GM19035 (cell line): ENCODE measurements around the gene LRRC4.
A peak's percentile ranks its signal among the peaks of the same experiment; 100 is the strongest.

ENCODE experiments used
- ATAC-seq: cut with Tn5 transposase; IDR thresholded peaks from one replicate; pipeline ENCODE4 v1.9.1; 2021; ENCODE audit not compliant: unreplicated experiment

The LRRC4 gene

DNA sequence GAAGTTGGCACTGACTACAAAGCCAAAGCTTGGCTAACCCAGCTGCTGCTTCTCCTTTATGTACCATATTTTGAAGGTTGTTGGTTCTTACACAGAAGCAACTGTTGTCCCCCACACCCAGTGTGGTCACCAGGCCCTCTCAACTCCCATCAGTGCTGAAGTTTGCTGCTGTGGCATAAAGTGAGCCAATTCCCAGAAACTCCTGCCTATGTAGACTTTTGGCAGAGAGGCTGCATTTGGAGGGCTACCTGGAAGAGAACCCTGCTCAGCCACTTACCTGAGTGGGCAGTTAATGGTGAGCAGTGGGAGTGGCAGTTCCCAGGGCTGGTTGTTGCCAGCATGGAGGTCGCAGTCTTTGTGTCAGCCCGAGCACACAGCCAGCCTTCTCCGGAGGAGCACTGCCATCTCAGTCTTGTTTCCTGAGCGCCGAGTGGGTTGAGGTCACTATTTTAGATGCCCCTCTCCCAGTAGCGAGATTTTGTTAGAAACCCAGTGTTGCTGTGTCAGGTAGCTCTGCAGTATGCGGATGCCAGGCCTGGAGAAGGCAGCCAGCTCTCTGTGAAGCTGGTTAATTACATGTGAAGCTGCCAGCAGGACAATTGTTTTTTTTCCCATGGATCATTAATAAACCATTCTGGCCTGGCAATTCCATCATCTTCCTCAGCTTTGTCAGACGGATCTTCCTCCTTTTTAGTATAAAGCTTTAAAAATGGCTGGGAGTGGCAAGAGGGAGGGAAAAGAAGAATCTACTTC is 24.5 kb downstream of the LRRC4 start:
- no peak for ATAC-seq

DNA sequence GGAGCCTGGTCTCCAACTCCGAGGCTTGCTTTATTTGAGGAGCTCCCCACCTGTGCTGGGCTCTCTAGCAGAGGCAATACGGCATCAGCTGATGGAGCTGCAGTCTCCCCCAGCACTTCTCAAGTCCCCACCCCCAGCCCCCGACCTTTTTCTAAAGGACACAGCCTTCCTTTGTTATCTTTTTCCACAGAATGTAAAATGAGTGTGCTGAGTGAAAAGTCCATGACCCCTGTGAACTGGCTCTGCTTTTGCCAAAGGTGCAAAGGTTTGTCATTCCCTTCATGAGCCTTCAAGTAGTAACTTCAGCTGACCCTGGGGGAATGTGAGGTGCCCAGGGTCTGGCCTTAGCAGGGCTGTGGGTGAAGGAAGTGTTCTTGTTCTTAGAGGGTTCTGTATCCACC is 25.5 kb downstream of the LRRC4 start:
- no peak for ATAC-seq

DNA sequence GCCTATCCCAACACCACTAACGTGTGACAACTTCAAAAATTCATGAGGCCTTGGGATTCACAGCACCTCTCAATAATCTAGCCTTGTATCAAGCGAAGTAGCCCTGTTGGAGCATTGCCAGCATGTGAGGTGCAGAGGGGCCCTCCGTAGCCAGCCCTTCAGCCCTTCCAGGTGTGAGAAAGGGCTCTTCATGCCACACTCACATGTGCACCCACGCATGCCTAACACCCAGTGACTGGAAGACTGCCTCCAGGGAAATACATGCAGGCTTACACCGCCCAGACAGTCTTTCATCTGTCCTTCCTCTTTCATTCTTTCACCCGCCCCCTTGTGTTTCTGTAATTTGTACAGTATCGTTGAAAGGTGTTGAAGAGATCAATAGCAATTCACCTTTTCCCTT is 26.1 kb downstream of the LRRC4 start:
- no peak for ATAC-seq

DNA sequence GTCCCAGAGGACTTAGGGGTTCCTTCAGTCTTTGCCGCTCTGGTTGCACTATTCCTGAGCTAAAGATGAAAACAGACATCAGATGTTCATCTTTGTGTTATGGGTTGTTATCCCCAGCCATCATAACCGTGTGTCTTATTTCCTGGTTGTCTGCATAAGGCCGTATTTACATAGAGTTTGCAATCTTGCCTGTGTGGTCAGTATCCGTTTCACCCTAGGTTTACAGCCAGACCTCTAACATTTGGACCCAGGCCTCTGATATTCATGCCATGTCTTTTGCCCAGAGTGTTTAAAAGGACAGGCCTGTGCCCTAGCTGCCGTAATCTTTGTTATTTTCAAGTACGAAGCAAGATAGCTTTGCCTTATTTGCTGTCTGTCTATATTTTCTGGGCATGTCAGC is 26.6 kb downstream of the LRRC4 start:
- no peak for ATAC-seq

DNA sequence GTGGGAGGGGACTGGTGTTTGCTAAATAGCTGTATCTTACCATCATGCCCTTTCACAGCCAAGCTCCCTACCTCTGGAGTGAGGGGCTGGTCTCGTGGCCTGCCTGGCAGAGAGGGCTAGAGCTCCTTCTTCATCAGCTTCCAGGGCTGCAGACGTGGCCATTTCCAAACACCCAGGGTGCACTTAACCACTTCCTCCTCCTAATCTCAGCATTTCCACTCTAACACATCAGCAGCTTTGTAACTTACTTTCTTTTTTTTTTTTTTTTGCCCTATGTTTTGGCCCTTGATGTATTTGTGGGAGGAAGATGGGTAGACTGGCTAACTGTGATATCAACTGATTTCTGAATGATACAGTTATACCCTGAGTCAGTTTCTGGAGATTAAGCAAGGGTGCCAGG is 27.4 kb downstream of the LRRC4 start:
- no peak for ATAC-seq

DNA sequence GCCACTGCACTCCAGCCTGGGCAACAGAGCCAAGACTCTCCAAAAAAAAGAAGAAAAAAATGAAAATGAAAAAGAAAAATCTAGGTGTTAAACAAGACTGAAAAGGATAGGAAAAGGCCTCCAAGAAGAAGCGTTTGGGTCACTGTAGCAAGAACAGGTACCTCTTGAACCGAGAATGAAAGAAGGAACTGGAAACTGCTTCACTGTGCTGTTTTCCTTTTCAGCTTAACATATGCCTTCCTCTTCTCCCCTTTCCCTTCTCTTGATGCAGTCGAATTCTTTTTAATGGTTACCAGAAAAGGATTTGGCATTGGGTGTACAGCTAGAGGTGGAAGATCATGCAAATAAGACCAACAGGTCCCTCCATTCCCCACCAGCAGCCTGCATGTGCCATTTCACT is 28.1 kb downstream of the LRRC4 start:
- no peak for ATAC-seq

DNA sequence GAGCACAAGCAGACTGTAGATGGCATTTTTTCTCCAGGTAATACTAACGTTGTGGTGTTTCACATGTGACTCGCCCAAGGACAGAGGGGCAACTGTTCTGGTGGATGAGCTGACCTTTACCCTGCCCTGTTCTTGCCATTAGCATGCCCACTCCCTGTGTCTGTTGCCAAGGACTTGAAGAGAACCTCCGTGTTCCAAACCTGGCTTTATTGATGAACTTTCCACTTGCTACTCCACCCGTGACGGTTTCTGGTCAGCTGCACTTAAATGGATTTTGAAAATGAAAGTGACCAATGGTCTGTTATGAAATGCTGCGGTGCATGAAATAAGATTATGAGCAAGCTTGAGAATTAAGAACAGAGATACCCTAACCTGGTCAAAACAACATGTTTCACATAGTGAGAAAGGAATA is 30.4 kb downstream of the LRRC4 start:
- peak; percentile 73 for ATAC-seq

DNA sequence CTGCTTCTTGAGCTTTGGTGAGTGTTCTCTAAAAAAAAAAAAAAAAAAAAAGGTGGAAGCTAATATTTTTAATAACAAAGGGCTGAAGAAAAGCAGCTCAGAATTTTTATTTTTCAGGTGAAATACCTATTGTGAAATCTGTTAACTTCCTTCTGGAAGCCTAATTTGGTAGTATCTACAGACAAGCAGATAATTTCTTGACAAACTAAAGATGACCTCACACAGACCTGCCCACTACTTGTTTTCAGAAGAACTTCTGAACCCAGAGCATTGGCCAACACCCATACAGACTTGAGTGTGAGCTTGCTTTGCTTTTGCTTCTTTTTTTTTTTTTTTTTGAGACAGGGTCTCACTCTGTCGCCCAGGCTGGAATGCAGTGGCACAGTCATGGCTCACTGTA is 31.2 kb downstream of the LRRC4 start:
- ATAC-seq = no peak

DNA sequence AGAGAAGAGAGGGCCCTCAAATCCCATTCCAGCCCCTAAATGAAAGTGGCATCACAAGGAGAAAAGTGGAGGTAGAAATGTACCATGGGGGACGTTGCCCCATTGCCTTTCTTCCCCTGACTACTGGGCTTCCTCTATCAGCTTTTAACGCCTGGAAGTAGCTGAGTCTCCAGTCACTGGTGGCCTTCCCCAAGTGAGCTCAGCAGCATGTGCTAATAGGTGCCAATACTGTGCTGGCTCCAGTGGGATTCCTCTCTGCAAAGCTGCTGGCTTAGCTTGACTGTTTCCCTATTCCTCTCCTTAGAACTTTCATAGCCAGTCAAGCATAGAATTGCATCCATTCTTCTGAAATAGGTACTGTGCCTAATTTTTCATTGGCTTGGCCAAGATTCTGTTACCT is 32.6 kb downstream of the LRRC4 start:
- ATAC-seq = no peak

DNA sequence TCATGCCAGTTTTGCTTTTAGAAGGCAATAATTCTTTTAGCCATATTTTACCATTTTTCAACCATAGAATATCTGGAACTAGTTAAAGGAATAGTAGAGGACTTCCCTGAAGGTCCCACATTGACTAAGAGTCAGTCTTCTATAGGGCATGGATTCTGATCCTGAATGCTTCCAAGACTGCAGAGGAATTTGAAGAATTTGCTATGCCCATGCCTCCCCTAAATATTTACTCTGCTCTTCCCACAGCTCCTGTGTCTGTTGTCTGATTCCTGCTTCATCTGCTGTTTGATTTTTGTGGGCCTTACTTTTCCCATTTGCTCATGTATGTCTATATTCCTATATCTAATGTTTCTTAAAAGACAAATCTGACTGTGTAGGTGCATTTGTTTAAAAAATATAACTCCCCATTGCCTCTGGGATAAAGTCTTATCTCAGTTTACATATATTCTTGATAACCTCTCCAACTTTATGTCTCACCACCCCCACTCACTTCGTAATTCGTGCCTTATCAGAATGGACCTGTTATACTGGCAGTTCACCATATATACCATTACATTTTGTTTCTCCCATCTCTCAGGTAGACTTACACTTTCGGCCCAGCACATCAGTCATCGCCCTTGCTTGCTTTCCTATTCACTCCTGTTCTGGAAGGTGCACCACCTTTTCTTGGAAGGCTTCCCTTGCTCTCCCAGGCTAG is 33.9 kb downstream of the LRRC4 start:
- no peak for ATAC-seq

DNA sequence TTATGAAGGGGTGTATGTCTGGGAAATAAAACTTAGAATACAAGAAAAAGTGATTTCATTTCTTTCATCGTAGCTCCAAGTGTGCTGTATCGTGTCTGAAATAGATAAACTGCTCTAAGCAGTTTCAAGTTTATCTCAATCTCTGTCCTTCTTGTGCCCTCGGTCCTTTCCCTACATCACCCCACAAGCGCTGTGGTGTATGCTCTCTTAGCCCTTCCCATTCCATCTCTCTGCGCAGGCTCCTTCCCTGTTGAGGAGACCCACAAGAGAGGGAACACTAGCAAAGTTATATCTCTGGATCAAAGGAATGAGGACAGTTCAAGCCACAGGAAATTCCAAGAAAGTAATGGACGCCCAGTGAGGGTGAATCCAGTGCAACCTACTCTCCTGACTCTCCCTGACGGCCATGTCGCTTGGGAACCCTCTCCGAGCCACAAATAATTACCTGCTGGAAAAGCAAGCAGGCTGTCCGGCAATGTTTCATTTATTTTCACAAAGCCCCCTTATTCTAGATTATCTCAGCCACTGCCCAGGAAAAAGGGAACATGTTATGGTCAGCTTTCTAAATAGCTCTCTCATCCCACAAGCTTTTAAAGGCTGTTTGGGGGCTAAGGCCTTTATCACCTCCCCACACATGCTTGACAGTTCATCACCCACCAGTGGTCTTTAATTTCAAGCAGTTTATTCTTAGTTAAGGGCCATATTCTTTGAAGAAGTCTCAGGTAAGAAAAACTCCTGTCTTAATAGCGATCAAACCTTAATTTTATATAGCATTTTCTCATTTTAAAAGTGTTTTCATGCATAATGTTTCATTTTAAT is 34.8 kb downstream of the LRRC4 start:
- ATAC-seq = no peak

DNA sequence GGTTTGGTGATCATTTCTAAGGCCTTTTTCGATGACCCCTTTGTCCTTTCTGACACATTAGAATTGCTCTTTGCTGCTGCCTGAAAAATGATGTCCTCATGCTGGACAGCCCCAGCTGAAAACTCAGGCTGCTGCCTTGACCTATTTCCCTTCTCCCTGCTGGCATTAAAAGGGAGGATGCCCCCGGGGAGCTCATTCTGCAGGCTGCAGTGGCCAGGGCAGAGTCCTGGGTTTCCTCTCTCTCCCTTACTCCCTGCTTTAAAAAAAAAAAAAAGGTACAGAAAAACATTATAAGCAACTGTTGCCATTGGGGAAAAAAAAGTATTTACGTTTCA is 35.4 kb downstream of the LRRC4 start:
- no peak for ATAC-seq

DNA sequence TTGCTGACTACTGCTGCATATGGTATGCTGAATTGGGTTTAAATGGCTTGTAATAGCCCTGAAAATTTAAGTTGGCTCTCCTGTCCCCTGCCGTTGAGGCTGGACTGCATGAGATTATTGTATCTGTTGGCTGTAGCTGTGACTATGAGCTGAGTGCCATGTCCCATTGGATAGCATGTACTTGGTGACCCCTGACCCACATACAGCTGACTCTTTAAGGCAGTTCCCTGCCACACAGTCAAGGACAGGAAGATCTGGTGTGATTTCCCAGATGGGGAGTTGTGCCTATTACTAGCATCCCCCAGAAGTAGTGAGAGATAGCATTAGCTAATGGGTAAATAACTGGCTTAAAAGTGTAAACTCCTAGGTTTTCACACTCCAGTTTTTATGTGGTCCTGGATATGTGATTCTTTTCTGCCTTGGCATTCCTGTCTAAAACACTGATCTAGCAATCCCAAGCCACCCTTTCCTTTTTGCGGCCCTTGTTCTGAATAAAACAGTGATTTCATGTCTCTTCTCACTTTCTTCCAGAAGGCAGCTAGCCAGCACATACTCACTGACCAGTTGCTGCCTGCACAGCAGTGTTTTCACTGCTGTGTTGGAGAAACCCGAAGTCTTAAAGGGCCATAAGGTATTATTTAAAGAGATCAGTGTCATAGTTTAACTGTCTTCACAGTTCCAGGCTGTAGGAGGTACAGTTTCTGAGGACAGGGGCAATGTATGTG is 35.9 kb downstream of the LRRC4 start:
- no peak for ATAC-seq

DNA sequence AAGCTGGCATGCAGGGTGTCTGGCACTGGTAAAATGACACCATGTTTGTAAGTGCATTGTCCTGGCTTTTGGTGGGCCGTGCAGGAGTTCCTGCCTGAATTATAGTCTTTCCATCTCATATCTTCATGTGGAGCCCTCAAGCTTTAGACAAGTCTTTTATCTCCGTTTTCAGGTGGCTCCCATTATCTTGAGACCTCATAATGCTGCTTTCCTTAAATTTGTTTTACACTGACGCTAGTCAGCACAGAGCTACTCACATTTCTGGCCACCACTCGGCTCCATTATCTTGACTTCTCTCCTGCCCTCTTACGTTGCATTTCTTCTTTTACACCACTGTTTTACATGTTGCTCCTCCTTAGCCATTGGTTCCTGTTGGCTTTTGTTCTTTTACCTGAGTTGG is 37.2 kb downstream of the LRRC4 start:
- no peak for ATAC-seq

DNA sequence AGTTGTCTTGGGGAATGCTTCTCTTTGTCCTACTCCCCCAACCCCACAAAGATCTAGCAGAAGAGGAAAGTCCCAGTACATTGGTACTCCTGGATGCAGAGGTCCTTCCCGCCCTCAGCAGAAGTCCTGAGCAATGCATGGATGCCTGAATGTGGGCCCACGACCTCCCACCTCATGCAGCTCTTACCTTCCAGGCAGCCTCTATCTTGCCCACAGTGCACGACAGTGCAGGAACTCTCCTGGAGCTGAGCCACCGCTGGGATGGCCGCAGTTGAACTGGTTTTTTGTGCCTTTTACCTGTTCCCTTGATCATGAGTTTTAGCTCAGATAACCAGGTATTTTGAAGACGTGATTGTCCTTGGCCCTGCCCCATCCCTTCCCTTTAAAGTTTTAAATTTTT is 37.9 kb downstream of the LRRC4 start:
- ATAC-seq = no peak

DNA sequence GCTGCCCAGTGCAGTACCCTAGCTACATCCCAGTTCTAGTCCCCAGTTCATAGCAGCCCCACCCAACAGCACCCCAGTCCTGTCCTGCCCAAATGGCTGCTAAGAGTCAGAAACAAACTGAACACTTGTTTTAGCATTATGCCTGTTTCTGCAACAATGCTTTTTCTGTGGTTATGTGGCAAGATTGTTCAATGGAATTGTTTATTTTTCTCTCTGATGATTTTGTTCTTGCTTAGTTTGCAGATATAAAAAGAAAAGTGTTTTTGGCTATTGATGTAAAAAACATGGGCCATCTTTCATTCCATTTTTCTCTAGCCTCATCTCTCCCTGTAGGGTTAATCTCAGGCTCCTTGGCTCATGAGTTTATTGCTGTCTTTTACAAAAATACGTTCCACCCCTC is 42.5 kb downstream of the LRRC4 start:
- no peak for ATAC-seq

DNA sequence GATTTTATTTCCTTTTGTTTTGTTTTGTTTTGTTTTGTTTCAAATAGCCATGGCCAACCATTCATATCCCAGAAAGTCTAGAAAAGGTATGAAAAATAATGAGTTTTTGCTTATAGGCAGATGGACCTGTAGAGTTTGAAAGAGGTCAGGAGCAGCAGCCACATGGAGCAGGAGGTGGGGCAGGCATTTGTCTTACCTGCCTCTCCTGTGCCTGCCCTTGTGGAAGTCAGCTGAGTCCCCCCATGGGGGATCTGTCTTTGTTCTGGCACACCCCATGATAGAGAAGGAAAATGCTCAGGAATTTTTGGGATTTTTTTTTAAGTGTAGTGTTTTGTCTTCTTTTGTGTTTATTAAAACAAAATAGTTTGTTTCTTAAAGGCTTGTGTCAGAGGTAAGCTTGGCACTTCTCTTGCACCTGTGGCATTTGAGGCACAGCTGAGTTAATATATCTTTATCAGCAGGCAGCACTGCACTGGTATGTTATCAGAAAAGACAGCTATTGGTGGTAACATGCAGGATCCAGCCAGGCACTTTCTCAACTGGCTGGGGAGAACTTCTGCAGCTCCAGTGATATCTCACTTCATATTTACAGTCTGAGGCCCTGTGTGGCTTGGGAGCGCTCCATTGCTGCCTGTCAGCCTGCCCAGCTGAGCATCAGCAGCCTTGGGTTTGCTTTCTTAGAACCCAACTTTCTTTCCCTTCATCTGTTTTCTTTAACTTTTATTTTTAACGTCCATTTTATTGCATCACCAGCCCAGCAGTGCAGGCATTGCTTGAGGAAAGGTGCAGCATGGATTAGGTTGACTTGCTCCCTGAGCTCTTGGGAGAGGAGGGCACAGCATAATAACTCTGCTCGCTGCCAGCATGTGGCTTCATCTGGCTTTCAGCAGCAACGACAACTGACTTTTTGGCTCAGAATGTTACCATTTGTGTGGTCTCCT is 44.4 kb downstream of the LRRC4 start:
- ATAC-seq = no peak

DNA sequence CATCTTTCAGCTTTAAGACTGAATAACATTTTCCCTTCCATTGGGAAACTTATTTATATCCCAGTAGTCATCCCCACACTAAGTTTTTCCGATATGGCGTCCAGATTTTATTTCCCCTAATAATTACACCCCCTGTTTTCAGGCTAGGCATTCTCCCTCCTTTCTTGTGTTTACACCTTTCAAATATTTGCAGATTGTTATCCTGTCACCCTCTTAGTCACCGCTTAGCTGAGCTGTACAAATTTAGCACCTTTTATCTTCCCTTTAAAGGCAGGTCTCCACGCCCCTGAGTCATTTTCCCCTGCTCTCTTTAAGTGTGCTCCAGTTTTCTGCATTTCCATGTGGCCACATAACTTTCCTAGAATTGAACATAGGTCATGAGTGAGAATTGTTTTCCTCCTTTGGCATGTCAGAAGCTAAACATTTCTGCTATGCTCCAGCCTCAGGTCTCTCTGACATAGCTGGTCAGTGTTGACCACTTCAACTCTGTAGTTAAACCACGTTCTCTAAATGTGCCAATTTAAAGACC is 47.4 kb downstream of the LRRC4 start:
- ATAC-seq = no peak

DNA sequence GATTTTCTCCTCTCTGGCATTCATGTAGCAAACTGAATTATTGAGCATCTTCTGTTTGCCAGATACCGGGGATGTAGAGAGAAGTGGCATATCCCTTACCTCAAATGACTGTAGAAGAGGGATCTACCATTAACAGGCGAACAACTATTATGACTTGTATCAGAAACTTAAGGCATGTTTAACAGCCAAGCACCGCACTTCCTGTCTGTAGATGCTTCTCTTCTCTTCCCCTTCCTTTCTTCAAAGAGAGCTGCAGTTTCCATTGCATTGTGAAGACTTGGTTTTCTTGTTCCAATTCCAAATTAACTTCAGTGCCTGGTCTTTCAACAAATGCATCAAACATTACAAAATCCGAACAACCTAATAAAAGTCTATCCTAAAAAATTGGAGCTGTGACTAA is 49.3 kb downstream of the LRRC4 start:
- ATAC-seq = no peak

DNA sequence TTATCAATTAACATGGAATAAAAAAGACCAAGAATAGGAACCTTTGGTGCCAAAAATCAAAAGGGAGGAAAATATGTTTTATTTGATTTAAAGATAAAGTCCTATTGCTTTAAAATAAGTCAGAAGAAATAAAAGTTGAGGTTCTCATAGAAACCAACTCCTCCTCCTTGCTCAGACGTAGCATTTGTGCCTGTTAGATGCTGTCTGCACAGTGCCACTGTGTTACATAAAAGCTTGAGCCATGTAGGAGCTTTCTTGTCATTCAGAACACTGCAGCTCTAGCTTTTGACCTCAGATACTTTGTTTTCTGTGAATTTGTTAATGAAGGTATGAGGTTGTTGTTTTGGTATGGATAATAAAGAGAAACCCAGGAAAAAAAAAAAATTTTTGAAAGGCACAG is 50.3 kb downstream of the LRRC4 start:
- ATAC-seq = no peak
